GM23338 (cell line): ENCODE data around the gene VSIG10L2. TPM values are rescaled to one million over a fixed set of nuclear protein-coding genes. Genes with fewer than 3 reads are reported as not detected.

Experiments used
- ATAC-seq: fragments of 200-7000 bp; cut with Tn5 transposase; 3 replicates; pipeline ENCODE4 v1.9.1; 2020
- DNase-seq: peaks from one replicate; pipeline ENCODE4 v3.0.0-alpha.2; 2015; ENCODE audit warnings: low spot score
- H2AFZ ChIP-seq: fragments of 200-600 bp; sonication (generic); 2 replicates; pipeline ENCODE4 v1.8.0; 2016; ENCODE audit warnings: antibody characterized with exemption, mild to moderate bottlenecking, moderate library complexity
- H3F3A ChIP-seq: fragments of 200-600 bp; sonication (generic); replicated peaks from 2 replicates; pipeline ENCODE4 v1.8.0; 2017; ENCODE audit warnings: antibody characterized with exemption, mixed run types, low read depth
- H3K27ac ChIP-seq: fragments of 200-600 bp; sonication (generic); 2 replicates; pipeline ENCODE4 v1.6.1; 2016; ENCODE audit warnings: low read depth
- H3K27me3 ChIP-seq: fragments of 200-600 bp; sonication (generic); 2 replicates; pipeline ENCODE4 v1.8.0; 2016; ENCODE audit warnings: mild to moderate bottlenecking, mixed run types, moderate library complexity; ENCODE audit not compliant: insufficient read depth
- H3K36me3 ChIP-seq: fragments of 200-600 bp; sonication (generic); 2 replicates; pipeline ENCODE4 v1.8.0; 2016; ENCODE audit warnings: mild to moderate bottlenecking; ENCODE audit not compliant: insufficient read depth
- H3K4me1 ChIP-seq: fragments of 200-600 bp; sonication (generic); 2 replicates; pipeline ENCODE4 v1.8.0; 2016; ENCODE audit warnings: mild to moderate bottlenecking, moderate library complexity; ENCODE audit not compliant: insufficient read depth
- H3K4me2 ChIP-seq: fragments of 200-600 bp; sonication (generic); 2 replicates; pipeline ENCODE4 v1.7.1; 2017; ENCODE audit warnings: mixed run types
- H3K4me3 ChIP-seq: fragments of 200-600 bp; sonication (generic); 2 replicates; pipeline ENCODE4 v1.6.1; 2016; ENCODE audit warnings: mixed run types
- H3K79me2 ChIP-seq: fragments of 200-600 bp; sonication (generic); replicated peaks from 2 replicates; pipeline ENCODE4 v1.8.0; 2017; ENCODE audit warnings: mild to moderate bottlenecking; ENCODE audit not compliant: insufficient read depth
- H3K9me2 ChIP-seq: fragments of 200-600 bp; sonication (generic); 2 replicates; pipeline ENCODE4 v1.8.0; 2017; ENCODE audit not compliant: insufficient read depth
- H4K20me1 ChIP-seq: fragments of 200-600 bp; sonication (generic); replicated peaks from 2 replicates; pipeline ENCODE4 v1.8.0; 2017; ENCODE audit warnings: mild to moderate bottlenecking; ENCODE audit not compliant: insufficient read depth
- H3K27ac Mint-ChIP-seq: 2 replicates; pipeline ENCODE4 v1.8.0; 2020; ENCODE audit warnings: inconsistent platforms, mild to moderate bottlenecking, moderate library complexity, mixed read lengths
- H3K27me3 Mint-ChIP-seq: 3 replicates; pipeline ENCODE4 v1.8.0; 2022; ENCODE audit warnings: low read depth, mild to moderate bottlenecking, moderate library complexity, mixed read lengths, inconsistent platforms; ENCODE audit not compliant: insufficient read depth, poor library complexity
- H3K36me3 Mint-ChIP-seq: 3 replicates; pipeline ENCODE4 v1.8.0; 2021; ENCODE audit warnings: low read depth, mild to moderate bottlenecking, inconsistent platforms, moderate library complexity, mixed read lengths
- H3K4me1 Mint-ChIP-seq: 3 replicates; pipeline ENCODE4 v1.8.0; 2020; ENCODE audit warnings: mild to moderate bottlenecking, inconsistent platforms, mixed read lengths
- H3K4me3 Mint-ChIP-seq: 3 replicates; pipeline ENCODE4 v1.8.0; 2021; ENCODE audit warnings: moderate library complexity, mild to moderate bottlenecking, inconsistent platforms, mixed read lengths
- H3K9me3 Mint-ChIP-seq: 3 replicates; pipeline ENCODE4 v1.8.0; 2020; ENCODE audit warnings: moderate library complexity, mild to moderate bottlenecking, inconsistent platforms, mixed read lengths
- CREB1 ChIP-seq: fragments of 250-450 bp; sonication (Bioruptor Pico); IDR thresholded peaks from 2 replicates; pipeline ENCODE4 v1.5.0; 2020; ENCODE audit warnings: low read depth, mild to moderate bottlenecking, moderate library complexity
- CTCF ChIP-seq, 2 experiments: fragments of 200-600 bp in 1 of 2; sonication (generic) in 1 of 2; conservative IDR thresholded peaks; 2 replicates each; pipeline versions ENCODE4 v1.5.1 to v1.6.1; 2016 to 2017; ENCODE audit warnings: antibody characterized with exemption in 2 of 2, low read depth in 2 of 2, mild to moderate bottlenecking in 2 of 2, moderate library complexity in 1 of 2
- ETS1 ChIP-seq: IDR thresholded peaks from 2 replicates; pipeline ENCODE4 v1.6.1; 2016; ENCODE audit warnings: antibody characterized with exemption
- EZH2 ChIP-seq: fragments of 200-600 bp; sonication (generic); IDR thresholded peaks from one replicate; pipeline ENCODE4 v1.8.0; 2017; ENCODE audit warnings: antibody characterized with exemption, mild to moderate bottlenecking, low read depth; ENCODE audit not compliant: unreplicated experiment
- EZH2phosphoT487 ChIP-seq: fragments of 200-600 bp; sonication (generic); IDR thresholded peaks from one replicate; pipeline ENCODE4 v1.8.1; 2018; ENCODE audit warnings: antibody characterized with exemption; ENCODE audit not compliant: unreplicated experiment
- JUNB ChIP-seq: IDR thresholded peaks from one replicate; pipeline ENCODE4 v1.6.1; 2016; ENCODE audit warnings: antibody characterized with exemption; ENCODE audit not compliant: unreplicated experiment
- NANOG ChIP-seq: IDR thresholded peaks from 2 replicates; pipeline ENCODE4 v1.6.1; 2016; ENCODE audit warnings: antibody characterized with exemption, borderline replicate concordance
- POLR2AphosphoS5 ChIP-seq: IDR thresholded peaks from 2 replicates; pipeline ENCODE4 v1.6.1; 2016; ENCODE audit warnings: antibody characterized with exemption, low read depth
- REST ChIP-seq: IDR thresholded peaks from one replicate; pipeline ENCODE4 v1.6.1; 2018; ENCODE audit warnings: antibody characterized with exemption; ENCODE audit not compliant: unreplicated experiment
- ZNF114 ChIP-seq: fragments of 250-450 bp; sonication (Bioruptor Pico); IDR thresholded peaks from 2 replicates; pipeline ENCODE4 v1.5.0; 2020; ENCODE audit warnings: mild to moderate bottlenecking, moderate library complexity
- polyA plus RNA-seq: library from polyadenylated mRNA; unstranded; fragments of >200 nt; fragmentation: Nextera tagmentation; extraction: Ambion mirVana; gene quantifications from 2 replicates; pipeline ENCODE4 v1.2.1, GENCODE V29; 2016
- total RNA-seq: library from RNA; depleted of rRNA; stranded (reverse); fragments of >200 nt; shearing (Covaris generic); gene quantifications from 2 replicates; pipeline ENCODE4 v1.2.3, GENCODE V29; 2014

VSIG10L2 gene
- total and polyA plus RNA-seq, 2 experiments from 2014 or later: 0.63 TPM; not detected in 1

- ATAC-seq (no peak), DNase-seq (no peak)
- Histone ChIP-seq H2AFZ (no peak overlapping the region), H3K27me3 (no peaks in the 10 kb centered on the region), H3K4me1 (peaks cover 3% of the 10 kb centered on the region), H3K4me3 (no peak overlapping the region), H3K9me2 (no peaks in the 10 kb centered on the region), H3K27ac (no peak overlapping the region), H3K4me2 (no peak overlapping the region), H3K79me2 (no peaks in the 10 kb centered on the region), H3K36me3 (peaks cover 3% of the 10 kb centered on the region; the same call in 1 of the 2 replicates), H4K20me1 (no peaks in the 10 kb centered on the region), H3F3A (no peaks in the 10 kb centered on the region)
- no peak for TF ChIP-seq CTCF (conservative IDR thresholded peaks at IDR 0.05; ENCODE audit: low read depth in 2 of 2)
- no peak for TF ChIP-seq ETS1
- TF ChIP-seq EZH2: no peak
- no peak for TF ChIP-seq JUNB
- TF ChIP-seq EZH2phosphoT487: no peak
- TF ChIP-seq POLR2AphosphoS5: no peak
- peaks cover 5% of the 10 kb centered on the region for H3K4me1 Mint-ChIP-seq
- H3K27ac Mint-ChIP-seq: no peak overlapping the region
- H3K9me3 Mint-ChIP-seq: no peaks in the 10 kb centered on the region
- H3K4me3 Mint-ChIP-seq: no peak overlapping the region
- peaks cover 31% of the 10 kb centered on the region; the same call in 2 of the 3 replicates for H3K36me3 Mint-ChIP-seq
- H3K27me3 Mint-ChIP-seq: no peaks in the 10 kb centered on the region
Observed at GRCh38 chr11:125998267-125998666, 52.4 kb downstream of the VSIG10L2 start.

GRCh38 chr11:125999234-125999880 is 53.5 kb downstream of the VSIG10L2 start:
- DNase-seq: no peak
- H3K27ac Mint-ChIP-seq: no peak overlapping the region
- Histone ChIP-seq H2AFZ (no peak overlapping the region), H3K4me2 (no peak overlapping the region), H3K9me2 (no peaks in the 10 kb centered on the region), H3K79me2 (no peaks in the 10 kb centered on the region), H3K27ac (no peak overlapping the region), H3K4me1 (no peaks in the 10 kb centered on the region), H4K20me1 (no peaks in the 10 kb centered on the region), H3K4me3 (no peak overlapping the region), H3F3A (no peaks in the 10 kb centered on the region), H3K27me3 (no peaks in the 10 kb centered on the region), H3K36me3 (peaks cover 3% of the 10 kb centered on the region; the same call in 1 of the 2 replicates)
- H3K36me3 Mint-ChIP-seq: peaks cover 31% of the 10 kb centered on the region; the same call in 2 of the 3 replicates
- H3K4me3 Mint-ChIP-seq: no peak overlapping the region
- H3K4me1 Mint-ChIP-seq: no peaks in the 10 kb centered on the region
- H3K27me3 Mint-ChIP-seq: no peaks in the 10 kb centered on the region
- no peak for ATAC-seq
- H3K9me3 Mint-ChIP-seq: no peaks in the 10 kb centered on the region
- TF ChIP-seq CTCF (conservative IDR thresholded peaks at IDR 0.05; ENCODE audit: low read depth in 2 of 2): no peak
- TF ChIP-seq EZH2phosphoT487: no peak
- TF ChIP-seq NANOG: no peak
- TF ChIP-seq CREB1: no peak
- TF ChIP-seq REST: no peak
- TF ChIP-seq ZNF114 (CRISPR knock-in tag): no peak
- TF ChIP-seq JUNB: no peak
- no peak for TF ChIP-seq ETS1
- TF ChIP-seq POLR2AphosphoS5: no peak
